Neural cell (in vitro differentiated cells): ENCODE data around the gene TMEM181. TPM values are rescaled to one million over a fixed set of nuclear protein-coding genes. Genes with fewer than 3 reads are reported as not detected.

Experiments used
- H2AFZ ChIP-seq: fragments of 200-600, 300-800 bp; sonication (generic), shearing (Covaris generic); 2 replicates; pipeline ENCODE4 v1.6.0; 2014; ENCODE audit warnings: low read depth, mild to moderate bottlenecking, antibody characterized with exemption, low read length, moderate library complexity
- H3F3A ChIP-seq: fragments of 200-600 bp; shearing (Covaris generic); 2 replicates; pipeline ENCODE4 v1.6.1; 2016; ENCODE audit warnings: mild to moderate bottlenecking, moderate library complexity, mixed read lengths, antibody characterized with exemption, low read length; ENCODE audit not compliant: insufficient read depth, poor library complexity, severe bottlenecking
- H3K27ac ChIP-seq: fragments of 200-600, 300-800 bp; sonication (generic), shearing (Covaris generic); 2 replicates; pipeline ENCODE4 v1.5.1; 2014; ENCODE audit warnings: mild to moderate bottlenecking, low read length, moderate library complexity
- H3K27me3 ChIP-seq: fragments of 300-800, 200-600 bp; sonication (generic), shearing (Covaris generic); 2 replicates; pipeline ENCODE4 v1.6.0; 2014; ENCODE audit warnings: mild to moderate bottlenecking, low read depth, low read length, moderate library complexity; ENCODE audit not compliant: insufficient read depth
- H3K36me3 ChIP-seq: fragments of 300-800, 200-600 bp; sonication (generic), shearing (Covaris generic); 2 replicates; pipeline ENCODE4 v1.5.1; 2014; ENCODE audit warnings: mild to moderate bottlenecking, antibody characterized with exemption, low read length, moderate library complexity; ENCODE audit not compliant: insufficient read depth
- H3K4me2 ChIP-seq: fragments of 300-800, 200-600 bp; sonication (generic), shearing (Covaris generic); 2 replicates; pipeline ENCODE4 v1.6.0; 2014; ENCODE audit warnings: mild to moderate bottlenecking, low read length
- H3K4me3 ChIP-seq: fragments of 300-800, 200-600 bp; sonication (generic), shearing (Covaris generic); 2 replicates; pipeline ENCODE4 v1.5.1; 2014; ENCODE audit warnings: mild to moderate bottlenecking, low read length, moderate library complexity
- H3K79me2 ChIP-seq: fragments of 200-600 bp; shearing (Covaris generic); replicated peaks from 2 replicates; pipeline ENCODE4 v1.6.0; 2014; ENCODE audit warnings: mild to moderate bottlenecking, low read length, moderate library complexity; ENCODE audit not compliant: insufficient read depth
- H3K9ac ChIP-seq: fragments of 300-800, 200-600 bp; sonication (generic), shearing (Covaris generic); 2 replicates; pipeline ENCODE4 v1.6.1; 2016; ENCODE audit warnings: mild to moderate bottlenecking, low read length, mixed read lengths
- H3K9me2 ChIP-seq: fragments of 200-600 bp; shearing (Covaris generic); 2 replicates; pipeline ENCODE4 v1.6.1; 2016; ENCODE audit warnings: mild to moderate bottlenecking, low read length, mixed read lengths; ENCODE audit not compliant: insufficient read depth
- H3K9me3 ChIP-seq: fragments of 200-600, 300-800 bp; sonication (generic), shearing (Covaris generic); 2 replicates; pipeline ENCODE4 v1.6.1; 2016; ENCODE audit warnings: mild to moderate bottlenecking, mixed run types, low read length, moderate library complexity, mixed read lengths
- H4K20me1 ChIP-seq: fragments of 200-600 bp; shearing (Covaris generic); 2 replicates; pipeline ENCODE4 v1.6.1; 2016; ENCODE audit warnings: mild to moderate bottlenecking, mixed run types; ENCODE audit not compliant: insufficient read depth
- EP300 ChIP-seq: fragments of 450-650 bp; conservative IDR thresholded peaks from 2 replicates; pipeline ENCODE4 v1.6.1; 2014; ENCODE audit warnings: antibody characterized with exemption, mild to moderate bottlenecking, moderate library complexity; ENCODE audit not compliant: poor library complexity, severe bottlenecking
- EZH2 ChIP-seq: fragments of 200-600, 300-800 bp; shearing (Covaris generic), sonication (generic); IDR thresholded peaks from 2 replicates; pipeline ENCODE4 v1.6.1; 2014; ENCODE audit warnings: antibody characterized with exemption, low read length, borderline replicate concordance, mild to moderate bottlenecking; ENCODE audit not compliant: insufficient read depth, poor library complexity, severe bottlenecking
- MXI1 ChIP-seq: fragments of 450-650 bp; conservative IDR thresholded peaks from 2 replicates; pipeline ENCODE4 v1.6.1; 2014; ENCODE audit warnings: antibody characterized with exemption, mild to moderate bottlenecking; ENCODE audit not compliant: poor library complexity, severe bottlenecking
- POLR2AphosphoS5 ChIP-seq: IDR thresholded peaks from 2 replicates; pipeline ENCODE4 v1.6.1; 2012
- SMC3 ChIP-seq: fragments of 450-650 bp; conservative IDR thresholded peaks from 2 replicates; pipeline ENCODE4 v1.6.1; 2014; ENCODE audit warnings: antibody characterized with exemption, mild to moderate bottlenecking, moderate library complexity; ENCODE audit not compliant: poor library complexity
- TAF1 ChIP-seq: IDR thresholded peaks from 2 replicates; pipeline ENCODE4 v1.6.1; 2012; ENCODE audit warnings: low read depth
- polyA plus RNA-seq: library from polyadenylated mRNA; depleted of rRNA; stranded (reverse); fragments of >200 nt; gene quantifications from 2 replicates; pipeline ENCODE4 v1.2.3, GENCODE V29; 2014
- TF ChIP-seq, protein P1 (sequence below): IDR thresholded peaks from 2 replicates; pipeline ENCODE4 v1.6.1; 2012; ENCODE audit warnings: borderline replicate concordance
- TF ChIP-seq, protein P2 (sequence below): fragments of 450-650 bp; IDR thresholded peaks from 2 replicates; pipeline ENCODE4 v1.5.1; 2014; ENCODE audit warnings: antibody characterized with exemption, mild to moderate bottlenecking, moderate library complexity; ENCODE audit not compliant: poor library complexity, severe bottlenecking

Gene TMEM181
- polyA plus RNA-seq, 1 donor from 2014 or later: 47.6 TPM

DNA sequence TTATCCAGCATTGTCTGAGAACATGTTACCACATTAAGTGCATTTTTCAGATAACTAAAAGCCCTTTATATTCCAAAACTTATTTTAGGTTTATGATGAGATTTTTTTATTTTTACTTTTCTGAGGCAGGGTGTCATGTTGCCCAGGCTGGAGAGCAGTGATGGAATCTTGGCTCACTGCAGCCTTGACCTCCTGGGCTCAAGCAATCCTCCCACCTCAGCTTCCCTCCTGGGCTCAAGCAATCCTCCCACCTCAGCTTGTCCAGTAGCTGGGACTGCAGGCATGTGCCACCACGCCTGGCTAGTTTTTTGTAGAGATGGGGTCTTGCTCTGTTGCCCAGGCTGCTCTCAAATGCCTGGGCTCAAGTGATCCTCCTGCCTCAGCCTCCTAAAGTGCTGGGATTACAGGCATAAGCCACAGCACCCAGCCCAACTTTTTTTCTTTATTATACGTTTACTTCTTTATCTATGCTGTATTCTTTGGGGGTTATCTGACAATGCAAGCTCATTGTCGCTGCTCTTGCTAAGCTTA is 78.5 kb downstream of the TMEM181 start:
- H2AFZ ChIP-seq: no peak overlapping the region
- H3K4me2 ChIP-seq: no peak overlapping the region
- H3K4me3 ChIP-seq: no peak overlapping the region
- no peaks in the 10 kb centered on the region for H3K9me3 ChIP-seq
- no peaks in the 10 kb centered on the region for H4K20me1 ChIP-seq
- TF ChIP-seq, protein P1, sequence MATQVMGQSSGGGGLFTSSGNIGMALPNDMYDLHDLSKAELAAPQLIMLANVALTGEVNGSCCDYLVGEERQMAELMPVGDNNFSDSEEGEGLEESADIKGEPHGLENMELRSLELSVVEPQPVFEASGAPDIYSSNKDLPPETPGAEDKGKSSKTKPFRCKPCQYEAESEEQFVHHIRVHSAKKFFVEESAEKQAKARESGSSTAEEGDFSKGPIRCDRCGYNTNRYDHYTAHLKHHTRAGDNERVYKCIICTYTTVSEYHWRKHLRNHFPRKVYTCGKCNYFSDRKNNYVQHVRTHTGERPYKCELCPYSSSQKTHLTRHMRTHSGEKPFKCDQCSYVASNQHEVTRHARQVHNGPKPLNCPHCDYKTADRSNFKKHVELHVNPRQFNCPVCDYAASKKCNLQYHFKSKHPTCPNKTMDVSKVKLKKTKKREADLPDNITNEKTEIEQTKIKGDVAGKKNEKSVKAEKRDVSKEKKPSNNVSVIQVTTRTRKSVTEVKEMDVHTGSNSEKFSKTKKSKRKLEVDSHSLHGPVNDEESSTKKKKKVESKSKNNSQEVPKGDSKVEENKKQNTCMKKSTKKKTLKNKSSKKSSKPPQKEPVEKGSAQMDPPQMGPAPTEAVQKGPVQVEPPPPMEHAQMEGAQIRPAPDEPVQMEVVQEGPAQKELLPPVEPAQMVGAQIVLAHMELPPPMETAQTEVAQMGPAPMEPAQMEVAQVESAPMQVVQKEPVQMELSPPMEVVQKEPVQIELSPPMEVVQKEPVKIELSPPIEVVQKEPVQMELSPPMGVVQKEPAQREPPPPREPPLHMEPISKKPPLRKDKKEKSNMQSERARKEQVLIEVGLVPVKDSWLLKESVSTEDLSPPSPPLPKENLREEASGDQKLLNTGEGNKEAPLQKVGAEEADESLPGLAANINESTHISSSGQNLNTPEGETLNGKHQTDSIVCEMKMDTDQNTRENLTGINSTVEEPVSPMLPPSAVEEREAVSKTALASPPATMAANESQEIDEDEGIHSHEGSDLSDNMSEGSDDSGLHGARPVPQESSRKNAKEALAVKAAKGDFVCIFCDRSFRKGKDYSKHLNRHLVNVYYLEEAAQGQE: no peak
- H3F3A ChIP-seq: no peaks in the 10 kb centered on the region
- H3K27ac ChIP-seq: no peak overlapping the region
- no peaks in the 10 kb centered on the region for H3K9me2 ChIP-seq
- no peak overlapping the region for H3K9ac ChIP-seq
- peaks cover 32% of the 10 kb centered on the region for H3K79me2 ChIP-seq
- no peaks in the 10 kb centered on the region for H3K27me3 ChIP-seq
- peaks cover 11% of the 10 kb centered on the region for H3K36me3 ChIP-seq

DNA sequence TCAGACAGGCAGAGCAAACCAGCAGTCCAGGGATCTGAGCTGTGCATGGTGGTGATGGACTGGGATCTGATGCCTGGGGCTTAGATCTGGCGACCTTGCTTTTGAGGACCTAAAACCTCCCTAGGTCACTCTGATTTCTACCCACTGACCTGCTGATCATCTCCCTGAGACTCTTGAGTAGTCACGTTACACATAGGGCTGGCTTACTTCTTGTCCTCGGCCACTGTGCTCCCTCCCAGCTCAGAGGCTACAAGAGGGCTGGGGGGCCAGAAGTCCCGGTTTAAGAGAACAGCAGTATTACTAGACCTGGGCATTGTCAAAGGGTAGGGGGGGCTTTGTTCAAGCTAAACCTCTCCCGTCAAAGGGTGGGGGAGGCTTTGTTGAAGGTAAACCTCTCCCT is 79.2 kb downstream of the TMEM181 start:
- H3K27ac ChIP-seq: no peak overlapping the region

DNA sequence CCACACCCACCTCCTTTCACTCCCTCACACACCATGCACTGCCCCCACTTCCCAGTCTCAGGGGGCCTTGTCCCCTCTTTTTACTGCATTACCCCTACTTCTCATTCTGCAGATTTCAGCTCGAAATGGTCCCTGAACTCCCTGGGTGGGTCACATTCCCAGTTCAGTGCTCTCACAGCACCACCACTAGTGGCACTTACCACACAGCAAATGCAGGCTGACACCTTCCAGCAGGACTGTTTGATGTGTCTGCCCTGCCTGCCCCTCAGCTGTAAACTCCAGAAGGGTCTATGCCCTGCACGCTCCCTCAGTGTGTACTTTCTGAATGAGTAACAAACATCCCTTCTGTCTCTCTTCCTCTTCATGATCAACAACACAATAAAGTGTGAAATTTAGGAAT is 80.6 kb downstream of the TMEM181 start:
- no peaks in the 10 kb centered on the region for H3K27me3 ChIP-seq
- no peaks in the 10 kb centered on the region for H3K9me3 ChIP-seq
- H3K9ac ChIP-seq: no peak overlapping the region
- peak overlapping the region; percentile 37 for H3K4me3 ChIP-seq
- H3K36me3 ChIP-seq: peaks cover 11% of the 10 kb centered on the region
- no peak overlapping the region for H3K27ac ChIP-seq
- no peaks in the 10 kb centered on the region for H4K20me1 ChIP-seq
- no peaks in the 10 kb centered on the region for H3K9me2 ChIP-seq
- peaks cover 36% of the 10 kb centered on the region for H3K79me2 ChIP-seq
- no peak overlapping the region for H3K4me2 ChIP-seq
- no peak overlapping the region for H2AFZ ChIP-seq
- no peaks in the 10 kb centered on the region for H3F3A ChIP-seq
- TF ChIP-seq, protein P1: no peak
- no peak for TF ChIP-seq SMC3
- TF ChIP-seq POLR2AphosphoS5: no peak
- TF ChIP-seq TAF1: no peak
- no peak for TF ChIP-seq EZH2
- no peak for TF ChIP-seq EP300
- no peak for TF ChIP-seq MXI1
- TF ChIP-seq, protein P2, sequence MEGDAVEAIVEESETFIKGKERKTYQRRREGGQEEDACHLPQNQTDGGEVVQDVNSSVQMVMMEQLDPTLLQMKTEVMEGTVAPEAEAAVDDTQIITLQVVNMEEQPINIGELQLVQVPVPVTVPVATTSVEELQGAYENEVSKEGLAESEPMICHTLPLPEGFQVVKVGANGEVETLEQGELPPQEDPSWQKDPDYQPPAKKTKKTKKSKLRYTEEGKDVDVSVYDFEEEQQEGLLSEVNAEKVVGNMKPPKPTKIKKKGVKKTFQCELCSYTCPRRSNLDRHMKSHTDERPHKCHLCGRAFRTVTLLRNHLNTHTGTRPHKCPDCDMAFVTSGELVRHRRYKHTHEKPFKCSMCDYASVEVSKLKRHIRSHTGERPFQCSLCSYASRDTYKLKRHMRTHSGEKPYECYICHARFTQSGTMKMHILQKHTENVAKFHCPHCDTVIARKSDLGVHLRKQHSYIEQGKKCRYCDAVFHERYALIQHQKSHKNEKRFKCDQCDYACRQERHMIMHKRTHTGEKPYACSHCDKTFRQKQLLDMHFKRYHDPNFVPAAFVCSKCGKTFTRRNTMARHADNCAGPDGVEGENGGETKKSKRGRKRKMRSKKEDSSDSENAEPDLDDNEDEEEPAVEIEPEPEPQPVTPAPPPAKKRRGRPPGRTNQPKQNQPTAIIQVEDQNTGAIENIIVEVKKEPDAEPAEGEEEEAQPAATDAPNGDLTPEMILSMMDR: no peak

More for the DNA sequence above, 79.2 kb downstream of the TMEM181 start:
- Histone ChIP-seq H3K9me3 (no peaks in the 10 kb centered on the region), H3K36me3 (peaks cover 11% of the 10 kb centered on the region), H3K79me2 (peaks cover 36% of the 10 kb centered on the region), H3K27me3 (no peaks in the 10 kb centered on the region), H4K20me1 (no peaks in the 10 kb centered on the region), H3F3A (no peaks in the 10 kb centered on the region), H3K9me2 (no peaks in the 10 kb centered on the region), H2AFZ (no peak overlapping the region), H3K4me2 (no peak overlapping the region), H3K9ac (no peak overlapping the region), H3K4me3 (no peak overlapping the region)
- TF ChIP-seq, protein P1: no peak
